Esophagus squamous epithelium (tissue), 5 donors: ENCODE results near the gene WSB2. TPM values are rescaled to one million over a fixed set of nuclear protein-coding genes. Genes with fewer than 3 reads are reported as not detected.

Experiments
- DNase-seq: peaks from one replicate; lab custom pipeline; 2025; lab: John Stamatoyannopoulos, UW
- H3K27ac ChIP-seq, 4 donors: fragments of 200-600 bp; sonication (generic); one replicate each; pipeline ENCODE4 v1.5.1; 2016 to 2019; ENCODE audit warnings: mild to moderate bottlenecking in 1 of 4
- H3K27me3 ChIP-seq, 4 donors: fragments of 200-600 bp; sonication (generic); 1 replicate in 3 of 4; 2 replicates in 1 of 4; pipeline versions ENCODE4 v1.5.1 to v1.6.0; 2017 to 2021; ENCODE audit warnings: antibody characterized with exemption in 1 of 4
- H3K36me3 ChIP-seq, 3 donors: fragments of 200-600 bp; sonication (generic); one replicate each; pipeline ENCODE4 v1.5.1; 2016 to 2019
- H3K4me1 ChIP-seq, 3 donors: fragments of 200-600 bp; sonication (generic); one replicate each; pipeline ENCODE4 v1.5.1; 2017 to 2019
- H3K4me3 ChIP-seq, 4 donors: fragments of 200-600 bp; sonication (generic); 1 replicate in 3 of 4; 2 replicates in 1 of 4; pipeline ENCODE4 v1.5.1; 2016 to 2019; ENCODE audit warnings: mild to moderate bottlenecking in 2 of 4, moderate library complexity in 1 of 4
- H3K9me3 ChIP-seq, 3 donors: fragments of 200-600 bp; sonication (generic); one replicate each; pipeline ENCODE4 v1.5.1; 2016 to 2019
- CTCF ChIP-seq, 6 experiments: fragments of 450-650 bp in 4 of 6; fragments of 200-600 bp in 2 of 6; sonication (generic) in 2 of 6; IDR thresholded peaks; one replicate each; pipeline ENCODE4 v1.5.1; 2016 to 2019; ENCODE audit warnings: antibody characterized with exemption in 6 of 6, mild to moderate bottlenecking in 4 of 6, moderate library complexity in 4 of 6
- POLR2A ChIP-seq, 4 donors: fragments of 450-650 bp; IDR thresholded peaks; one replicate each; pipeline ENCODE4 v1.6.1; 2017; ENCODE audit warnings: antibody characterized with exemption in 4 of 4, mild to moderate bottlenecking in 4 of 4, moderate library complexity in 3 of 4
- WGBS, 2 donors: methylation state at CpG; one replicate each; pipeline ENCODE4 v1.1.5; 2018; 5-methylcytosine and 5-hydroxymethylcytosine counted together
- intact Hi-C: fragments of 100-400 bp; cut with DNase I; formaldehyde crosslinking; loops from one replicate; pipeline ENCODE4 v1.15.0; 2022
- total RNA-seq, 4 donors: library from RNA; depleted of rRNA; stranded (reverse); fragments of >200 nt; gene quantifications; one replicate each; pipeline ENCODE4 v1.1.0, GENCODE V29; 2016
- donor health status: DM: yes; HTN: yes; CAD: no.

The WSB2 gene
- total RNA-seq, 4 donors from 2014 or later, result 67.5 to 79.5 (median 74.1) TPM

DNA sequence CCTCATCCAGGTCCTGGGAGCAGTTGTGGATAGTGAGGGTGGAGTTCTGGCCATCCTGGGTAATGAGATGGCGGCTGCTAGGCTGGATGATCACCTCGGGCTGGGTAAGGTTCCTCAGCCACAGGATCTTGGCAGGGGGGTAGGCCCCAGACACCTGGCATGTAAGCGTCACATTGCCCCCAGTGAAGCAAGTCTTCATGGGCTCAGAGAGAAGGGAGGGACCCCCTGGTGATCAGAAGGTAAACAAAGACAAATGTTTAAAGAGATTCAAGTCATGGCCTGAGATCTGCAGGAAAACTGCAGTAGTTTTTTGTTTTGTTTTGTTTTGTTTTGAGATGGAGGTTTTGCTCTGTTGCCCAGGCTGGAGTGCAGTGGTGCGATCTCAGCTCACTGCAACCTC, 12.8 kb upstream of the WSB2 start:
- Histone ChIP-seq H3K4me3 (no peak overlapping the region), H3K9me3 (no peaks in the 10 kb centered on the region), H3K27me3 (no peaks in the 10 kb centered on the region), H3K4me1 (no peaks in the 10 kb centered on the region), H3K27ac (no peak overlapping the region), H3K36me3 (peaks cover 0 to 54% (median 0%) of the 10 kb centered on the region in 3 donors)
- TF ChIP-seq CTCF (IDR thresholded peaks at IDR 0.05) (no peak), POLR2A (IDR thresholded peaks at IDR 0.05) (no peak)
- intact Hi-C loops, result no loop called here
- WGBS, 2 donors, result 88 to 92% methylated on average over 4 of the region's 4 CpGs
- DNase-seq, result no peak

GRCh38 chr12:118070650-118071049, 9.7 kb upstream of the WSB2 start:
- intact Hi-C loops, result no loop called here
- Histone ChIP-seq H3K36me3 (peaks cover 0 to 30% (median 0%) of the 10 kb centered on the region in 3 donors), H3K27me3 (no peaks in the 10 kb centered on the region), H3K27ac (no peak overlapping the region), H3K9me3 (no peaks in the 10 kb centered on the region), H3K4me1 (no peaks in the 10 kb centered on the region), H3K4me3 (no peak overlapping the region)
- TF ChIP-seq POLR2A (IDR thresholded peaks at IDR 0.05), result no peak
- TF ChIP-seq CTCF (IDR thresholded peaks at IDR 0.05), result no peak
- DNase-seq, result no peak
- WGBS, 2 donors, result 81 to 82% methylated on average over 3 of the region's 3 CpGs

GRCh38 chr12:118068445-118068844, 7.5 kb upstream of the WSB2 start:
- H3K9me3 ChIP-seq, result no peaks in the 10 kb centered on the region
- peaks cover under 1 to 7% (median 2%) of the 10 kb centered on the region in 3 donors for H3K4me1 ChIP-seq
- no peaks in the 10 kb centered on the region for H3K27me3 ChIP-seq
- H3K27ac ChIP-seq, result no peak overlapping the region
- no peak for DNase-seq
- TF ChIP-seq CTCF (IDR thresholded peaks at IDR 0.05), result no peak
- no peak for TF ChIP-seq POLR2A (IDR thresholded peaks at IDR 0.05)
- H3K36me3 ChIP-seq, result peaks cover 0 to 26% (median 0%) of the 10 kb centered on the region in 3 donors
- intact Hi-C loops, result no loop called here
- H3K4me3 ChIP-seq, result no peak overlapping the region
- 72 to 93% methylated on average over 2 of the region's 2 CpGs for WGBS, 2 donors

GRCh38 chr12:118065380-118065779, 4.4 kb upstream of the WSB2 start:
- intact Hi-C loops, result no loop called here
- Histone ChIP-seq H3K27ac (no peak overlapping the region), H3K27me3 (no peaks in the 10 kb centered on the region), H3K4me3 (no peak overlapping the region), H3K4me1 (peaks cover 3 to 23% (median 10%) of the 10 kb centered on the region in 3 donors), H3K36me3 (no peaks in the 10 kb centered on the region), H3K9me3 (no peaks in the 10 kb centered on the region)
- DNase-seq, result no peak
- WGBS, 2 donors, result 65 to 75% methylated on average over 1 of the region's 1 CpG
- TF ChIP-seq POLR2A (IDR thresholded peaks at IDR 0.05), result no peak
- TF ChIP-seq CTCF (IDR thresholded peaks at IDR 0.05), result no peak

DNA sequence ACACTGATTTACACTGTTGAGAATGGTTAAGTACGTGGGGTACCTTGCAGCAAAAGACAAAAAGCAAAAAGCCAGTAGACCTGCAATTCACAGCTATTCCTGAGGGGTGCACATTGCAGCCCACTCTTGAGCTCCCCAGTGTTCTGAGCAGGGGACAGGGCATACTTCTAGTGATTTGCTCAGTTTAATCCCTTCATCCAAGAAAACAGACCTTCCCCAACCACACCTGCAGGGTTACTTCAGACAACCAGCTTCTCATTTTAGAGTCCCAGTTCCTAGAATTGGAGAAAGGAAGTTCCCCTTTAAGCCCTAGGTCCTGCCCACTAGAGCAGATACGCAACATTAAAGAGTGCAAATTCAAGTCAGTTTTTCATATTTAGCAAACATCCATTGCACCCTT, 3.6 kb upstream of the WSB2 start:
- Histone ChIP-seq H3K4me3 (no peak overlapping the region), H3K36me3 (no peaks in the 10 kb centered on the region), H3K9me3 (no peaks in the 10 kb centered on the region), H3K4me1 (peaks cover 10 to 30% (median 12%) of the 10 kb centered on the region in 3 donors), H3K27ac (no peak overlapping the region), H3K27me3 (no peaks in the 10 kb centered on the region)
- intact Hi-C loops, result no loop called here
- DNase-seq, result no peak
- TF ChIP-seq POLR2A (IDR thresholded peaks at IDR 0.05) (no peak), CTCF (IDR thresholded peaks at IDR 0.05) (peak in 1 of 6 experiments; percentile 12)
- 30 to 66% methylated on average over 2 of the region's 2 CpGs for WGBS, 2 donors
